Fibroblast of the aortic adventitia (primary cell): Measurements from ENCODE around the gene SLC44A5. TPM values are rescaled to one million over a fixed set of nuclear protein-coding genes. Genes with fewer than 3 reads are reported as not detected.

ENCODE experiments used
- DNase-seq: peaks from one replicate; pipeline ENCODE4 v3.0.0-alpha.2; 2010; ENCODE audit warnings: low read depth
- H3K4me3 ChIP-seq: 2 replicates; pipeline ENCODE4 v1.5.1; 2011; ENCODE audit warnings: low read depth, mild to moderate bottlenecking, control low read depth, low read length, moderate library complexity
- small RNA-seq: library from RNA; depleted of rRNA; stranded (forward); fragments of <200 nt; gene quantifications from one replicate; pipeline ENCODE3, GENCODE V24; 2012
- total RNA-seq: library from RNA; depleted of rRNA; stranded (reverse); fragments of >200 nt; gene quantifications from 2 replicates; pipeline ENCODE4 v1.2.3, GENCODE V29; 2012; ENCODE audit warnings: low replicate concordance
- TF ChIP-seq, protein P1 (sequence below): IDR thresholded peaks from 2 replicates; pipeline ENCODE4 v1.5.1; 2011; ENCODE audit warnings: mild to moderate bottlenecking, low read length, control low read depth, inconsistent platforms; ENCODE audit not compliant: insufficient read depth

The SLC44A5 gene
- total RNA-seq, 1 donor, result 0.45 TPM

DNA sequence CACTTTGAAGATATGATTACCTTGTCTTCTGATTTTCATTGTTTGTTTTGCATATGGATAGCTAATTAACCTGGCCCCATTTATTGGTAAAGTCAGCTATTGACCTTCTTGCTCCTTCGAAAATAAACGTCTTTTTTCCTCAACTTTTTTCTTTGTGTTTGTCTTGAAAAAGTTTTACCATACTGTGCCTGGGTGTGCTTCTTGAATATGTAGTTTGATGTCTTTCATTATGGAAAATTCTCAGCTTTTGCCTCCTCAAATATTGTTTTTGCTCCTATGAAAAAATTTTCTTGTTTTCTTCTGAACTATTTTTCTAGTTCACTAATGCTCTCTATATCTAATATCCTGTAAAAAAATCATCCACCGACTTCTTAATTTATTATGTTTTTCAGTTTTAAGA lies 451.8 kb downstream of the SLC44A5 start:
- TF ChIP-seq, protein P1, sequence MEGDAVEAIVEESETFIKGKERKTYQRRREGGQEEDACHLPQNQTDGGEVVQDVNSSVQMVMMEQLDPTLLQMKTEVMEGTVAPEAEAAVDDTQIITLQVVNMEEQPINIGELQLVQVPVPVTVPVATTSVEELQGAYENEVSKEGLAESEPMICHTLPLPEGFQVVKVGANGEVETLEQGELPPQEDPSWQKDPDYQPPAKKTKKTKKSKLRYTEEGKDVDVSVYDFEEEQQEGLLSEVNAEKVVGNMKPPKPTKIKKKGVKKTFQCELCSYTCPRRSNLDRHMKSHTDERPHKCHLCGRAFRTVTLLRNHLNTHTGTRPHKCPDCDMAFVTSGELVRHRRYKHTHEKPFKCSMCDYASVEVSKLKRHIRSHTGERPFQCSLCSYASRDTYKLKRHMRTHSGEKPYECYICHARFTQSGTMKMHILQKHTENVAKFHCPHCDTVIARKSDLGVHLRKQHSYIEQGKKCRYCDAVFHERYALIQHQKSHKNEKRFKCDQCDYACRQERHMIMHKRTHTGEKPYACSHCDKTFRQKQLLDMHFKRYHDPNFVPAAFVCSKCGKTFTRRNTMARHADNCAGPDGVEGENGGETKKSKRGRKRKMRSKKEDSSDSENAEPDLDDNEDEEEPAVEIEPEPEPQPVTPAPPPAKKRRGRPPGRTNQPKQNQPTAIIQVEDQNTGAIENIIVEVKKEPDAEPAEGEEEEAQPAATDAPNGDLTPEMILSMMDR, result no peak
- no peak overlapping the region for H3K4me3 ChIP-seq
- DNase-seq, result no peak

Small RNA genes lying within 50 kb of the gene (small RNA-seq; reads per million reads assigned to genes)
- not detected for gene RNU6-503P
- gene RNU6-622P, result not detected

Other genes starting within 250 kb of the SLC44A5 start
- gene ACADM, start 113.6 kb upstream of the SLC44A5 start, total RNA-seq, result 41.4 and 92.8 TPM in 2 replicates
- gene RABGGTB, start 175.1 kb upstream of the SLC44A5 start, total RNA-seq, result 82.5 and 91.8 TPM in 2 replicates
- 0.09 and 0.16 TPM in 2 replicates for gene MSH4, start 185.8 kb upstream of the SLC44A5 start, total RNA-seq